DMS153 (cell line): Measurements from ENCODE around the gene MRPL42.
"Not testable (repeated sequence)": the region's sequence is repeated elsewhere in the genome, so short reads cannot be mapped to it uniquely, and the experiment has no call there.

Experiments
- DNase-seq: peaks from one replicate; lab custom pipeline; 2025; lab: John Stamatoyannopoulos, UW

MRPL42 gene

DNA sequence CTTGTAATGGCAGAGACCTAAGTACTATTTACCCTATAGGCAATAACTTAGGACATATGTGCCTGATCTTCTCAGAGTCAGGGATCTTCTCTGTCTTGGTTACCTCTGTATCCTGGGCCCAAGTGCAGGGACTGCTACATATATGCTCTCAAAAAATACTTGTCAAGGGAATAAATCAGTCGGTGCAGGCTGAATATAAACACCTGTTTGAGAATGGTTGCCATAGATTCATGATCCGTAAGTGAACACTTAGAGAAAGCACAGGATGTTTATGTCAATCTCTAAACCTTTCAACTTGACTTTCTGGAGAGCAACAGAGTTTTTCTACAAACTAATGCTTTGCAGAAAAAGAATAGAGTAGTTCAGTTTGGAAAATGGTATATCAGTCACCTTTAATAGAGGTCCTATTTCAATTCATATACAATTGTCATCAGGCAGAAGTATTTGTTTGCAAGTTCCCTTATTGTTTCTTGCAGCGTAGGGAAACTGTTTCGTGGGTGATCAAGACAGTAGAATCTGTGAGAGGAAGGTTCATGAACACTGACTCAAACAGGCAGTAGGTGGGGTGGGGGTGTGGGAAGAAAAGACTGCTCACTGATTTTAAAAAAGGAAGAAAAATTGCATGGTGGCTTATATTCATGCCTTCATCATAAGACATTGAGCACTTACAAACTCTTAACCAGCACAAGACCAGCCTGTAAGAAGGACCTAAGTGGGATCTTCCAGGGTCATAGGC lies 19.6 kb upstream of the MRPL42 start:
- peak; percentile 66 for DNase-seq

DNA sequence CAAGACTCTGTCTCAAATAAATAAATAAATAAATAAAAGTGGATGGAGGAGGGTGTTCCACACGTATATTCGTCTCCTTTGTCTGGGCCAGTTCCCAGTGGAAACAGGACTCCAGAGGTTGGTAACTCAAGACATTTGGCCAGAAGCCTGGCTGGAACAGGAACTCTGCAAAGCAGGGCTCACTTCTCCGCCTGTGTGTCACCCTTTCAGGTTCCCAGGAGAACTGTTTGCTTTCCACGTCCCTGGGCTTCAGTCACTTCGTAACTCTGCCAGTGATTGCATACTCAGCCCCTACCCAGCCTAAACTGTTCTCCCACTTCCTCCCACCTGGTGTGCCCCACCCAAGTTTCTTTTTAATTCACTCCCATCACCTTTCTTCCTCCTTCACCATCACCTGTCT lies 18.5 kb upstream of the MRPL42 start:
- no peak for DNase-seq

DNA sequence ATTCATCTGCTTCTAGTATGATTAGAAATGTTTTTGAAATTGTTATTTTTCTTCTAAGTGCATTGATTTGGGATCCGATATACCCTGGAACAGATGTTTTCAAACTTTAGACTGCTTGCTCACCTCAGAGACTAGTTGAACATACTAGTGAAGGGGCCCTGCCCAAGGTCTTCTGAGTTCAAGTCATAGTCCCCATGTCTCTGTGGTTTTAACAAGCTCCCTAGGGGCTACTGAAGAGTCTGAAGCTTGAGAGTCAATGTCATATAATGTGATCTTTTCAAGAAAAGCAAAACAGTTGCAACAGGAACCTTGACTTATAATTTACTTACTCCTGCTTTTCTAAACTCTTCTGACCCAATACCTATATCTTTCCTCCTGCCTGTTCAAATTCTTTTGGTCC lies 18.0 kb upstream of the MRPL42 start:
- DNase-seq, result no peak

DNA sequence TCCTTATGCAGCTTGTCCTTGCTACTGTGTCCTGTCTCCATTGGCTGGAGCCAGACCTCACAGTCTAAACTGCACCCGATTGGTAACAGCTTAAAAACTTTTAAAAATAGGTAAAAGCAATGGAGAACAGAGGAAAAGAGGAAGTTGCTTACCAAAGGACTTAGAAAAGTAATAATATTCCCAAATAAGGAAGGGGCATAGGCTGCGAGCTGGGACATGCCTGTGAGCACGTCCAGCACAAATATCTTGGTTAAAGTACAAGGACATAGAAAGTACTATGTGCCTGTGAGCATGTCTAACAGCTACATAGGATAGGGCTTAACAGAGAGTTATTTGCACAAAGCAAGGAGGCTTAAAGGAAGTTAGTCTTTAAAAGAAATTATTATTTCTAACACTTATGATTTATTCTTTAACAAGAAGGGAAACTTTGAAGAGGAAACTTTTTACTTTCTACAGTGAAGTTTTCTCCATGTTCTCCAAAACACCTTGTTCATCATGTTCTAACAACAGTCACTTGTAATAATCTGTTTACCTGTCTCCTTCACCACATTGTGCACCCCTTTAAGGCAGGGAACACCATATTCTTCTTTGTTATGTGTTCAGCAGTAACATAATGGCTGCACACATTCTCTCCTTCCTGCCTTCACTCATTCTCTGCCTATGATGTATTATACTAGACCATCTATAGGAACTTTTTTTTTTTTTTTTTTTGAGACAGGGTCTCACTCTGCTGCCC lies 15.7 kb upstream of the MRPL42 start:
- DNase-seq, result no peak

DNA sequence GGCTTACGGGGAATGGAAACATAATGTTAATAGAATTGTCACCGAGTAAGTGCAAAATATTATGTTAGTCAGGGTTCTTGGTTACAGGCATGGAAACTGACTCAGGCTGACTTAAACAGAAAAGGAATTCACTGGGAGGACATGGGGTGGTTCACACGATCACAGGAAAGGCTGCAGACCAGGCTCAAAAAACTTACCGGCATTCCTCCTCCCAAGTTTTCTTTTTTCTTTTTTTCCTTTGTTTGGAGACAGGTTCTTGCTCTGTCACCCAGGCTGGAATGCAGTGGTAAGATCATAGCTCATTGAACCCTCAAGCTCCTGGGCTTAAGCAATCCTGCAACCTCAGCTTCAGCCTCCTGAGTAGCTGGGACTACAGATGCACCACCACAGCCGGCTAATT lies 13.7 kb upstream of the MRPL42 start:
- no peak for DNase-seq

DNA sequence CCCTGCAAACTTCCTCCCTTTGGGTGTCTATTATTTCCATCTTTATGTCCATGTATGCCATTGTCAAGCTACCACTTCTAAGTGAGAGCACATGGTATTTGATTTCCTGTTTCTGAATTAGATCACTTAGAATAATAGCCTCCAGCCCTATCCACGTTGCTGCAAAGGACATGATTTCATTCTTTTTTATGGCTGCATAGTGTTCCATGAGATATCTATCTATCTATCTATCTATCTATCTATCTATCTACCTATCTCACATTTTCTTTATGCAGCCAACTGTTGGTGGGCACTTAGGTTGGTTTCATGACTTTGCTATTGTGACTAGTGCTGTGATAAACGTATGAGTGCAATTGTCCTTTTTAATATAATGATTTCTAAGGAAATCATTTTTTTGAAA lies 11.2 kb upstream of the MRPL42 start:
- no peak for DNase-seq

DNA sequence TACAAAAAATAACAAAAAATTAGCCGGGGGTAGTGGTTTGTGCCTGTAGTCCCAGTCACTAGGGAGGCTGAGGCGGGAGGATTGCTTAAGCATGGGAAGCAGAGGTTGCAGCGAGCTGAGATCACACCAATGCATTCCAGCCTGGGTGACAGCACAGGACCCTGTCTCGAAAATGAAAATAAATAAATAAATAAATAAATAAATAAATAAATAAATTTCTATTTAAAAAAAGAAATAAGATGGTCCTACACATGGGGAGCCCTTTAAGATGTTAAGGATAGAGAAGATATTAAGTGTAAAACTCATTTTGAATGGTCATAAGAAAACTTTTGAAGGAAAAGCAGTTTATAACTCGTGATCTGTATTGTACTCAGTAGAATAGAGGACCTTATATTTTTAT lies 8.2 kb upstream of the MRPL42 start:
- DNase-seq, result no peak

DNA sequence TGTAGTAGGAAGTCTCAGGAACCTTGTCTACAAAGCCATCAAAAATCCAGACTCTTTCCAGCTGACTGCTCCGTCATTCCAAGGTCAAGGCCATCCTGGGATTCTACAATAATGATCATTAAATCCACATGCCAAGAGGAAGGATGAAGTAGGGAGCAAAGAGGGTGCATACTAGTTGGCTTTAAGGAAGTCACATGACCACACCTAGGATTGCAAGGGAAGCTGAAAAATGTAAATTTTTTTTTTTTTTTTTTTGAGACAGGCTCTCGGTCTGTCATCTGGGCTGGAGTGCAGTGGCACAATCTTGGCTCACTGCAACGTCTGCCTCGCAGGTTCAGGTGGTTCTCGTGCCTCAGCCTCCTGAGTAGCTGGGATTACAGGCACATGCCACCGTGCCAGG lies 7.3 kb upstream of the MRPL42 start:
- DNase-seq, result no peak

DNA sequence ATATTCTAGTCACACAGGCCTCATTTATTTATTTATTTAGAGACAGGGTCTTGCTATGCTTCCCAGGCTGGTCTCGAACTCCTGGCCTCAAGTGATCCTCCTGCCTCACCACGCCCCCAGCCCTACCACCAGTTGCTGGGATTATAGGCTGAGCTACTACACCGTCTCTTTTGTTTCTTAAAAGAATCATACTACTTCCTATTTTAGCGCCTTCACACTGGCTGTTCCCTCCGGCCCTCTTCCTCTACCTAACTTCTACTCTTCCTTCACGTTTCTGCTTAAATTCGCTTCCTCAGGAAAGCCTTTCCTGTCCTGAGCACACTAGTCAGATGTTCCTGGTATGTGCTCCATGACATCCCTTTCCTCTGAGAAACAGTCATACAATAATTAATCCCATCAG lies 6.4 kb upstream of the MRPL42 start:
- no peak for DNase-seq

DNA sequence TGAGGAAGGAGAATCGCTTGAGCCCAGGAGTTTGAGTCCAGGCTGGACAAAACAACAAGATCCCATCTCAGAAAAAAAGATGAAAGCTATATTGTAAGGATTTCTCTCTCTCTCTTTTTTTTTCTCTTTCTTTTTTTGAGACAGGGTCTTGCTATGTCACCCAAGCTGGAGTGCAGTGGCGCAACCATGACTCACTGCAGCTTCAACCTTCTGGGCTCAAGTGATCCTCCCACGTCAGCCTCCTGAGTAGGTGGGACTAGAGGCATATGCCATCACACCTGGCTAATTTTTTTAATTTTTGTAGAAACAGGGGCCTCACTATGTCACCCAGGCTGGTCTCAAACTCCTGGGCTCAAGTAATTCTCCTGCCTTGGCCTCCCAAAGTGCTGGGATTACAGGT lies 5.8 kb upstream of the MRPL42 start:
- no peak for DNase-seq

DNA sequence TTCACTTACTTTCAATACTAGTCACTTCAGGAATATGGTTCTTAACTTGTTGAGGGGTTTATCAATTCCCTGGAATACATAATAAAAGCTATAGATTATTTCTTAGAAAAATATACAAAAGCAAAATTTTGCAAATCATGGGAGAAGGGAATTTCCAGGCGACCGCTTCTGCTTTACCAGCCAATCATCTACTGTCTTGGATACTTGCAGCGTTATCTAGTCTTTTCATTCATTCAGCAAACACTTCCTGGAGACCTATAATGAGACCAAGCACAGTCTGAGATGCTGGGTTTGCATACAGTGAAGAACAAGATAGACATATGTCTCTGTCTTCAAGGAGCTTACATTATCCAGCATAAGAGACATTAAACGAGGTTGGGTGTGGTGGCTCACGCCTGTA lies 1.5 kb upstream of the MRPL42 start:
- no peak for DNase-seq

DNA sequence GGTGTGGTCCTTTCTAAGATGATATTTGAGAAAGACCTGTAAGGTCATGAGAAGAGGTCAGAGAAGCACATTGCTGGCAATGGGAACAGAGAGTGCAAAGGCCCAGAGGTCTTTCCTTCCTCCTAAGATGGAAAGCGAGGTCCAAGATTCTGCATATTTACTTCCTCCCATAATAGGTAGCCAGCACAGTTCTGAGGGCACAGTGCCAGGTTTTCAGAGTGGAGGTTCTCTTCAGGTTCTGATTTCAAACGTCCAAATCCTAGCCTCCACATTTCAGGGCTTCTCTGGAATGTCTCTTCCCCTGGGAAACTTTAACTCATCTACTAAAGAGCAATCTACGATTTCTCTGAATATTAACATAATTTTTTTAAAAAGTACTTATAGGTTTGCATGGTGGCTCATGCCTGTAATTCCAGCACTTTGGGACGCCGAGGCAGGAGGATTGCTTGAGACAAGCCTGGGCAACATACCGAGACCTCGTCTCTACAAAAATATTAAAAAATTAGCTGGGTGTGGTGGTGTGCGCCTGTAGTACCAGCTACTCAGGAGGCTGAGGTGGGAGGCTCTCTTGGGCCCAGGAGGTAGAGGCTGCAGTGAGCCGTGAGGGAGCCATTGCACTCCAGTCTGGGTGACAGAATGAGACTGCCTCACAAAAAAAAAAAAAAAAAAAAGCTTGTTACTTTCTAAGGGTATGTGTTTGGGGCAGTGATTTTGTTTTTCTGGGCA lies 526 bp upstream of the MRPL42 start:
- no peak for DNase-seq

DNA sequence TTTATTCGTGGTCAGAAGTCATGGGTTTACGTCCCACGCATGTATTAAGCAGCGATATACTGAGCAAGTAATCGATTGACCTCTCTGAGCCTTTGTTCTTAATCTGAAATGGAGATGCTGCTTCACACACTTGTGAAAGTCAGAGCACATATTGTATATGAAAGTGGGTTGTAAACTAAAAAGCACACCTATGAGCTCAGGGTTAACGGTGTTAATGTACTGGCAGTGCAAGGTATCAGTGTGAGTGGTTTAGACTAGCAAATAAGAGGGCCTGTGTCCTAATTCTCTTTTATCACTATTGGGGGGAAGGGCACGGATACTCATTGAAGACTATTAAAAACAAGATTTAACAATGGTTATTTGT lies 676 bp downstream of the MRPL42 start:
- no peak for DNase-seq

DNA sequence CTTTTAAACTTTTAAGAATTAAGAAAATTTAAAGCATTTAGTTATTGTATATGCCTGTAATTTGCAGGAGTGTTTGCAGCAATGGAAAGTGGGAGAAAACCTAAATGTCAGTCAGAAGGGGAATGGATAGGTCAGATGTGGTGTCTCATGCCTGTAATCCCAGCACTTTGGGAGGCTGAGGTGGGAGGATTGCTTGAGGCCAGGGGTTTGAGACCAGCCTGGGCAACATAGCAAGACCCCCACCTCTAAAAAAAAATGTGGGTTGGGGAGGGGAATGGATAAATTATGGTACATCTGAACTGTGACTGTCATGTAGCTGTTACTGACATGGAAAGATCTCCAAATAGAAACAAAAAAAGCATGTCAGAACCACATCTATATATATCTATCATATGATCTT lies 2.1 kb downstream of the MRPL42 start:
- DNase-seq, result no peak

DNA sequence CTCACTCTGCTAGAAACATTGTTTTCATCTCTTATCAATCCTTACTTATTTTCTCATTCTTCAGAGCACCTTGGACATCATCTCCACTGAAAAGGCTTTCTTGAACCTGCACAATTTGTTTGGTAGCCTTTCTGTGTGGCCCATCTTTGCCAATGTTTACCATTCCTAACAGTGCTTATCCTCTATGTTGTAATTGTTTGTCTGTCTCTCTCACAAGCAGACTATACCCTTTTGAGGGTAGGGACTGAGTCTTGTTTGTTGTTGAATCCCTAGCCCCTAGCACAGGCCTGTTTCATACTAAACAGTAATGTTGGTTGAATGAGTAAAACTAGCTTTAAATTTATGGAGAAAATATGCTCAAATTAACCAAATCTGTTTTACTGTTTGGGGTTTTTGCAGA lies 9.2 kb downstream of the MRPL42 start:
- no peak for DNase-seq

DNA sequence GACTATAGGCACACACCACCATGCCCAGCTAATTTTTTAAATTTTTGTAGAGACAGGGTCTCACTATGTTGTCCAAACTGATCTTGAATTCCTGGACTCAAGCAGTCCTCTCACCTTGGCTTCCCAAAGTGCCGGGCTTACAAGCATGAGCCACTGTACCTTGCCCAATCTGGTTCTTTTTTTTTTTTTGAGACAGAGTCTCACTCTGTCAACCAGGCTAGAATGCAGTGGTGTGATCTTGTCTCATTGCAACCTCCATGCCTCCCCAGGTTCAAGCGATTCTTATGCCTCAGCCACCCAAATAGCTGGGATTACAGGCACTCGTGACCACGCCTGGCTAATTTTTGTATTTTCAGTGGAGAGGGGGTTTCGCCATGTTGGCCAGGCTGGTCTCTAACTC lies 15.4 kb downstream of the MRPL42 start:
- no peak for DNase-seq

DNA sequence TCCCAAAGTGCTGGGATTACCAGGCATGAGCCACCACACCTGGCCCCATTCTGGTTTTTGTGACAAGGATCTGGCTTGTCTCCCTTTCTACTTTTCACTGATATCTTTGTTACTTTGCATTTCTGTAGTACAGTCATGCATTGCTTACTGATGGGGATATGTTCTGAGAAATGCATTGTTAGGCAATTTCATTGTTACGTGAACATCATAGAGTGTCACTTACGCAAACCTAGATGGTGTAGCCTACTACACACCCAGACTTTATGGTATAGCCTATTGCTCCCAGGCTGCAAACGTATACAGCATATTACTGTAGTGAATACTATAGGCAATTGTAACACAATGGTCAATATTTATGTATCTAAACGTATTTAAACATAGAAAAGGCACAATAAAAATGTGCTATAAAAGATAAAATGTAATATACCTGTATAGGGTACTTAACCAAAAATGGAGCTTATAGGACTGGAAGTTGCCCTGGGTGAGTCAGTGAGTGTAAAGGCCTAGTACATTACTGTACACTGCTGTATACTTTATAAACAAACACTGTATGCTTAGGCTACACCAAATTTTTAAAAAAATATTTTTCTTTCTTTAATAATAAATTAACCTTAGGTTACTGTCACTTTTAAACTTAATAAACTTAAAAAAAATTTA lies 16.0 kb downstream of the MRPL42 start:
- no peak for DNase-seq

DNA sequence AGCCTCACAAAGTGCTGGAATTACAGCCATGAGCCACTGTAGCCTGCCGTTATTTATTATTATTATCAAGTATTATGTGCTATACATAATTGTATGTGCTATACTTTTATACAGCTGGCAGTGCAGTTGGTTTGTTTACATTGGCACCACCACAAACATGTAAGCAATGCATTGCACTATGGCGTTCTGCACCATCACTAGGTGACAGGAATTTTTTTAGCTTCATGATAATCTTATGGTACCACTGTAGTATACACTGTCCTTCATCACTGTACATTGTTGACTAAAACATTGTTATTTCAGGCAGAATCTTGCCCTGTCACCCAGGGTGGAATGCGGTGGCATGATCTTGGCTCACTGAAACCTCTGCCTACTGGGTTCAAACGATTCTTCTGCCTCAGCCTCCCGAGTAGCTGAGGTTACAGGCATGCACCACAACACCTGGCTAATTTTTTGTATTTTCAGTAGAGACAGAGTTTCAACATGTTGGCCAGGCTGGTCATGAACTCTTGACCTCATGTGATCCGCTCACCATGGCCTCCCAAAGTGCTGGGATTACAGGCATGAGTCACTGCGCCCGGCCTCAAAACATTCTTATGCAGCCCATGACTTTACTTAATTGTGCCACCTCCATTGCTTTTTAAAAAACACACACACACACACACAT lies 17.1 kb downstream of the MRPL42 start:
- DNase-seq, result no peak

DNA sequence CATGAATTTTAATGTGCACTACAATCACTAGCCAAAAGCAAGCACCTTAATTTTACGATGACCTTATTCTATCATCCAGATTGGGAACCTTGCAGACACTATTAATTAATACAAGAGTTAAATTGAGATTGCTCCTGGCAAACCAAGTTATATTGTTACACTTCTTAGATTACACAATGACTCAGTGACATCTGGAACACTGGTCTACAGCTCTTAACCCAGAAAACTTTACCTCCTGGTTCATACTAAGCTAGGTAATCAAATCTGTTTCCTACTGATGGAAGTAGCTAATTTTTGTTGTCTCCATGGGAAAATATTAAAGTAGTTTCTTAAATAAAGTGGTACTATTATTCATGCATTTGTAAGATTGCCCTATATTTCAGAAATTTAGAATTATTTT lies 25.5 kb downstream of the MRPL42 start:
- DNase-seq, result not testable (repeated sequence)

DNA sequence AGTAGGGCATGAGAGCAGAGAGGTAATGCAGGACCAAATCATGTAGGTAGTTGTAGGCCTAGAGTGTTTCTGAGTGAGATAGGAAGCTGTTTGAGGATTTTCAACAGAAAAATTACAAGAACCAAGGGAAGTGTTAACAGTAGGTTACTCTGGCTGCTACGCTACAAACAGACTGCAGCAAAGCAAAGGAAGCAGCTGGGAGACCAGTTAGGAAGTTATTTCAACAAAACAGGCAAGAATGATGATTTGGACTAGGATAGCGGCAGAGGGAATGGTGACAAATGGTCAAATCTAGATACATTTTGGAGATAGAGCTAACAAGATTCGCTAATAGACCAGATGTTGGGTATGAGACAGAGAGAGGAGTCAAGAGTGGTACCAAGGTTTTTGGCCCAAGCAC lies 26.8 kb downstream of the MRPL42 start:
- no peak for DNase-seq

DNA sequence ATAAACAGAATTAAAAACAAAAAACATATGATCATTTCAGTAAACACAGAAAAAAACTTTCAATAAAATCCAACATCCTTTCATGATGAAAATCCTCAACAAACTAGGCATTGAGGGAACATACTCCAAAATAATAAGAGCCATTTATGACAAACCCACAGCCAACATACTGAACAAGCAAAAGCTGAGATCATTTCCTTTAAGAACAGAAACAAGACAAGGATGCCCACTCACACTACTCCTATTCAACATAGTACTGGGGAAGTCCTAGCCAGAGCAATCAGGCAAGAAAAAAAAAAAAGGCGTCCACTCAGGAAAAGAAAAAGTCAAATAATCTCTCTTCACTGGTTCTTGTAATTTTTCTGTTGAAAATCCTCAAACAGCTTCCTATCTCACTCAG lies 30.1 kb downstream of the MRPL42 start:
- no peak for DNase-seq

DNA sequence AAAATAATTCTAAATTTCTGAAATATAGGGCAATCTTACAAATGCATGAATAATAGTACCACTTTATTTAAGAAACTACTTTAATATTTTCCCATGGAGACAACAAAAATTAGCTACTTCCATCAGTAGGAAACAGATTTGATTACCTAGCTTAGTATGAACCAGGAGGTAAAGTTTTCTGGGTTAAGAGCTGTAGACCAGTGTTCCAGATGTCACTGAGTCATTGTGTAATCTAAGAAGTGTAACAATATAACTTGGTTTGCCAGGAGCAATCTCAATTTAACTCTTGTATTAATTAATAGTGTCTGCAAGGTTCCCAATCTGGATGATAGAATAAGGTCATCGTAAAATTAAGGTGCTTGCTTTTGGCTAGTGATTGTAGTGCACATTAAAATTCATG lies 31.5 kb downstream of the MRPL42 start:
- not testable (repeated sequence) for DNase-seq
